Erythroblast (primary cell): ENCODE data around the gene CCL3.

Experiments used
- GATA1 ChIP-seq: IDR thresholded peaks from 2 replicates; pipeline ENCODE4 v1.6.1; 2011; ENCODE audit warnings: low read depth, mild to moderate bottlenecking, control low read depth, low read length, moderate library complexity
- POLR2A ChIP-seq: IDR thresholded peaks from 2 replicates; pipeline ENCODE4 v1.6.1; 2011; ENCODE audit warnings: mild to moderate bottlenecking, low read length

- TF ChIP-seq POLR2A: no peak
- TF ChIP-seq GATA1: no peak
Measured at GRCh38 chr17:36128411-36128978, 38.6 kb upstream of the CCL3 start.
